A673 (cell line): ENCODE data around the gene ABO.
"Not testable (repeated sequence)": the region's sequence is repeated elsewhere in the genome, so short reads cannot be mapped to it uniquely, and the experiment has no call there.

ENCODE experiments used
- CTCF ChIP-seq: fragments of 300-800, 200-600 bp; sonication (generic); conservative IDR thresholded peaks from 2 replicates; pipeline ENCODE4 v1.5.1; 2017; ENCODE audit warnings: low read depth, mild to moderate bottlenecking, antibody characterized with exemption, low read length, moderate library complexity, mixed read lengths
- EZH2 ChIP-seq: fragments of 200-600 bp; sonication (generic); IDR thresholded peaks from 2 replicates; pipeline ENCODE4 v1.6.1; 2017; ENCODE audit warnings: borderline replicate concordance, low read depth, mild to moderate bottlenecking, mixed read lengths, antibody characterized with exemption, low read length; ENCODE audit not compliant: poor library complexity, severe bottlenecking

- TF ChIP-seq CTCF, EZH2: not testable (repeated sequence)
Observed at GRCh38 chr9:133231934-133232568, 43.0 kb downstream of the ABO start.
